Gastroesophageal sphincter (tissue), 3 donors: Measurements from ENCODE around the gene DNAJC21.

ENCODE experiments used
- CTCF ChIP-seq, 4 experiments: fragments of 200-600 bp in 2 of 4; fragments of 450-650 bp in 2 of 4; sonication (generic) in 1 of 4; IDR thresholded peaks; one replicate each; pipeline ENCODE4 v1.5.1; 2017 to 2019; ENCODE audit warnings: antibody characterized with exemption in 4 of 4, mild to moderate bottlenecking in 2 of 4, moderate library complexity in 2 of 4
- POLR2A ChIP-seq, 2 donors: fragments of 450-650 bp; IDR thresholded peaks; one replicate each; pipeline ENCODE4 v1.6.1; 2017; ENCODE audit warnings: antibody characterized with exemption in 2 of 2, mild to moderate bottlenecking in 2 of 2, moderate library complexity in 1 of 2

- TF ChIP-seq CTCF (IDR thresholded peaks at IDR 0.05), result no peak
- TF ChIP-seq POLR2A (IDR thresholded peaks at IDR 0.05), result no peak
Observed at GRCh38 chr5:34976347-34976746, 47.0 kb downstream of the DNAJC21 start.
